Common myeloid progenitor, CD34-positive (primary cell): Measurements from ENCODE around the gene BRINP1.

Experiments used
- CTCF ChIA-PET: fragments of 350-600 bp; sonication (Branson Sonifier 250); formaldehyde crosslinking; loops from one replicate; lab custom pipeline; 2021; ENCODE audit warnings: antibody characterized with exemption; lab: Charles Lee
- POLR2A ChIA-PET: fragments of 350-600 bp; sonication (Branson Sonifier 250); formaldehyde crosslinking; loops from one replicate; lab custom pipeline; 2021; ENCODE audit warnings: antibody characterized with exemption; lab: Charles Lee
- DNase-seq, 3 donors: peaks; one replicate each; pipeline versions ENCODE4 v3.0.0 to v3.0.0-alpha.2; 2013
- H3K27ac ChIP-seq, 2 experiments: 1 replicate in 1 of 2; 2 replicates in 1 of 2; pipeline ENCODE4 v1.7.0; 2013; ENCODE audit warnings: inconsistent platforms in 2 of 2, low read length in 2 of 2, mild to moderate bottlenecking in 2 of 2, low read depth in 1 of 2, moderate library complexity in 1 of 2; ENCODE audit not compliant: severe bottlenecking in 2 of 2, insufficient read depth in 1 of 2, poor library complexity in 1 of 2
- H3K27me3 ChIP-seq, 5 experiments: replicated peaks in 2 of 5; 1 replicate in 3 of 5; 2 replicates in 2 of 5; pipeline versions ENCODE4 v1.6.1 to v1.7.0; 2013; ENCODE audit warnings: low read length in 4 of 5, mild to moderate bottlenecking in 2 of 5, moderate library complexity in 2 of 5, inconsistent platforms in 1 of 5; ENCODE audit not compliant: insufficient read depth in 5 of 5, control insufficient read depth in 4 of 5
- H3K36me3 ChIP-seq, 4 experiments: 1 replicate in 2 of 4; 2 replicates in 2 of 4; pipeline versions ENCODE4 v1.6.1 to v1.7.0; 2013; ENCODE audit warnings: low read length in 3 of 4, control low read depth in 1 of 4, mild to moderate bottlenecking in 1 of 4; ENCODE audit not compliant: control insufficient read depth in 4 of 4, insufficient read depth in 4 of 4
- H3K4me1 ChIP-seq, 4 experiments: 1 replicate in 3 of 4; 2 replicates in 1 of 4; pipeline versions ENCODE4 v1.6.1 to v1.7.1; 2013; ENCODE audit warnings: low read length in 3 of 4, mild to moderate bottlenecking in 3 of 4, control low read depth in 1 of 4, inconsistent platforms in 1 of 4, moderate library complexity in 1 of 4; ENCODE audit not compliant: control insufficient read depth in 4 of 4, insufficient read depth in 4 of 4; ENCODE audit errors: control extremely low read depth in 1 of 4
- H3K4me3 ChIP-seq, 7 experiments: 1 replicate in 4 of 7; 2 replicates in 3 of 7; pipeline versions ENCODE4 v1.5.1 to v1.7.0; 2013; ENCODE audit warnings: mild to moderate bottlenecking in 7 of 7, low read length in 6 of 7, moderate library complexity in 6 of 7, inconsistent platforms in 2 of 7, low read depth in 2 of 7, control low read depth in 1 of 7; ENCODE audit not compliant: insufficient read depth in 4 of 7, control insufficient read depth in 1 of 7; ENCODE audit errors: extremely low read depth in 1 of 7
- H3K9me3 ChIP-seq, 5 experiments: 1 replicate in 4 of 5; 2 replicates in 1 of 5; pipeline versions ENCODE4 v1.6.1 to v1.7.1; 2013; ENCODE audit warnings: low read length in 4 of 5, mild to moderate bottlenecking in 2 of 5, inconsistent platforms in 1 of 5, low read depth in 1 of 5, moderate library complexity in 1 of 5; ENCODE audit not compliant: control insufficient read depth in 4 of 5, insufficient read depth in 2 of 5; ENCODE audit errors: control extremely low read depth in 1 of 5
- WGBS: methylation state at CpG from one replicate; pipeline ENCODE4 v1.1.5; 2013; ENCODE audit not compliant: insufficient coverage; 5-methylcytosine and 5-hydroxymethylcytosine counted together

The BRINP1 gene

GRCh38 chr9:119160551-119160950 lies 208.7 kb downstream of the BRINP1 start:
- Histone ChIP-seq H3K27ac (no peak overlapping the region), H3K27me3 (no peaks in the 10 kb centered on the region), H3K9me3 (no peaks in the 10 kb centered on the region), H3K36me3 (no peaks in the 10 kb centered on the region), H3K4me3 (no peak overlapping the region), H3K4me1 (no peaks in the 10 kb centered on the region)
- no peak for DNase-seq
- POLR2A ChIA-PET, result no interaction called here
- CTCF ChIA-PET, result interaction anchor here (0.6 kb wide), 1 partner anchor 9 kb away, joined by 3 read pairs; no protein-coding TSS in a partner anchor

DNA sequence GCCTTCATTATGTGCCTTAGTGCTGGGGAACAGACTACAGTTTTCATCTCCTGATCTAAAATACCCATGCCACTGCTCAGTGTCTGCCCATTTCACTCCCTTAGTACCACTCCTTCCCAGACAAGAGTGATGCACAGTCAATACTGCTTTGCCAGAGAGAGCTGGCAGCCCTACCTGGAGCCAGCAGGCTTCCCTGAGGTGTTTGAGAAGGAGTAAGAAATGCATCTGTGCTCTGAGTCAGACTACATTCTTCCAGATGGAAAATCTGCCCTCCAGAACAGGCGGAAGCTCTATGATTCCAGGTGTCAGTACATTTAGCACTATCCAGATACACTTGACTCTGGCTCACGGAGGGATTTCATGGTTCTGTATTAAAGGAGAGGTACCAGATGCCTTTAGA lies 209.8 kb downstream of the BRINP1 start:
- CTCF ChIA-PET, result no interaction called here
- no CpG with 5 or more reads among the region's 2 CpGs for WGBS
- POLR2A ChIA-PET, result no interaction called here

DNA sequence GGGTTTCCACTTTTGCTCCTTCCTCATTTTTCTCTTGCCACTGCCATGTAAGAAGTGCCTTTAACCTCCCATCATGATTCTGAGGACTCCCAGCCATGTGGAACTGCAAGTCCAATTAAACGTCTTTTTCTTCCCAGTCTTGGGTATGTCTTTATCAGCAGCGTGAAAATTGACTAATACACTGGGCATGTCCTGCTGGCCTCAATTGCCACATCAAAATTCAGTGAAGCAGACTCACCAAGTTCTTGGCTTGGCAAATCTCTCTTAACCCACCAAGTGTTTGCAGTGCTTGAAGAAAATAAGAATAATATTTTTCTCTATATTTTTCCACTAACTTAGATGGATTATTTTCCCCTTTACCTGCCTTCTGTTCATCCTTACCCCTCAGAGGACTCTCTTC lies 212.0 kb downstream of the BRINP1 start:
- Histone ChIP-seq H3K36me3 (no peaks in the 10 kb centered on the region), H3K27me3 (no peaks in the 10 kb centered on the region), H3K4me1 (no peaks in the 10 kb centered on the region), H3K27ac (no peak overlapping the region), H3K9me3 (no peaks in the 10 kb centered on the region), H3K4me3 (no peak overlapping the region)
- ChIA-PET CTCF (no interaction called here), POLR2A (no interaction called here)
- WGBS, result 86% methylated on average over 2 of the region's 2 CpGs
- no peak for DNase-seq

More for the DNA sequence above, 209.8 kb downstream of the BRINP1 start:
- Histone ChIP-seq H3K4me3 (no peak overlapping the region), H3K36me3 (no peaks in the 10 kb centered on the region), H3K27ac (no peak overlapping the region), H3K9me3 (no peaks in the 10 kb centered on the region), H3K27me3 (no peaks in the 10 kb centered on the region), H3K4me1 (no peaks in the 10 kb centered on the region)
- DNase-seq, result no peak

GRCh38 chr9:119156354-119156753 lies 212.9 kb downstream of the BRINP1 start:
- no peaks in the 10 kb centered on the region for H3K4me1 ChIP-seq
- H3K27me3 ChIP-seq, result no peaks in the 10 kb centered on the region
- H3K9me3 ChIP-seq, result no peaks in the 10 kb centered on the region
- no peak for DNase-seq
- no peaks in the 10 kb centered on the region for H3K36me3 ChIP-seq
- WGBS, result 91% methylated on average over 3 of the region's 3 CpGs
- H3K27ac ChIP-seq, result no peak overlapping the region
- no peak overlapping the region for H3K4me3 ChIP-seq
- POLR2A ChIA-PET, result no interaction called here
- CTCF ChIA-PET, result no interaction called here

- POLR2A ChIA-PET, result no interaction called here
- Histone ChIP-seq H3K4me3 (no peak overlapping the region), H3K27me3 (no peaks in the 10 kb centered on the region), H3K27ac (no peak overlapping the region), H3K9me3 (no peaks in the 10 kb centered on the region), H3K4me1 (no peaks in the 10 kb centered on the region), H3K36me3 (no peaks in the 10 kb centered on the region)
- no peak for DNase-seq
- CTCF ChIA-PET, result no interaction called here
- 71% methylated on average over 1 of the region's 2 CpGs for WGBS
These were observed 214.7 kb downstream of the BRINP1 start for GRCh38 chr9:119154527-119154926.

- DNase-seq, result no peak
These were observed 215.8 kb downstream of the BRINP1 start for GRCh38 chr9:119153402-119153801.

DNA sequence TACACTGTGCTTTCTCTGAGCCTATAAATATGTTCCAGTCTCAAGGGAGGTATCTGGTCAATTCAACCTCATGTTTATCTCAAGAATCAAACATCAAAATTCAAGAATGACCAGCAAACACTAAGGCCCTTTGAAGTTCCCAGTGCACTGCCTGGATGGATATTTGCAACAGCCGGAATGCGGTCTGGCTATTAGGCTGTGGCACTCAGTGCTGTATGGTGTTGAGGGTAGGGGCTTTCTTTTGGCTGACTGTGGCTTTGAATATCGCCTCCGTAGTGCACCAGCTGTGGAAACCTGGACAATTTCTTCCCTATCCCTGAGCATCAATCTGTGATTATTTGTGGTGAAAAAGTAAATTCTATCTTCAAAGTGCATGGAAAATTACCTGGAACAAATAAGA lies 220.4 kb downstream of the BRINP1 start:
- no peak overlapping the region for H3K27ac ChIP-seq
- no peak for DNase-seq
- no peak overlapping the region for H3K4me3 ChIP-seq
- ChIA-PET CTCF (no interaction called here), POLR2A (no interaction called here)
- 100% methylated on average over 2 of the region's 4 CpGs for WGBS
- H3K9me3 ChIP-seq, result no peaks in the 10 kb centered on the region
- no peaks in the 10 kb centered on the region for H3K4me1 ChIP-seq
- no peaks in the 10 kb centered on the region for H3K36me3 ChIP-seq
- no peaks in the 10 kb centered on the region for H3K27me3 ChIP-seq

More at GRCh38 chr9:119153402-119153801, 215.8 kb downstream of the BRINP1 start:
- ChIA-PET POLR2A (no interaction called here), CTCF (no interaction called here)
- no peak overlapping the region for H3K27ac ChIP-seq
- no peaks in the 10 kb centered on the region for H3K27me3 ChIP-seq
- WGBS, result 95% methylated on average over 2 of the region's 2 CpGs
- H3K4me3 ChIP-seq, result no peak overlapping the region
- no peaks in the 10 kb centered on the region for H3K4me1 ChIP-seq
- no peaks in the 10 kb centered on the region for H3K36me3 ChIP-seq
- no peaks in the 10 kb centered on the region for H3K9me3 ChIP-seq
